ENCODE measurements around the gene ABCA1. TPM values are rescaled to one million over a fixed set of nuclear protein-coding genes. Genes with fewer than 3 reads are reported as not detected.
A peak's percentile ranks its signal among the peaks of the same experiment; 100 is the strongest.

The ABCA1 gene
- total and polyA plus RNA-seq, 2 of the 4 experiments (the other 2 are of a cell fraction), result 5.8 to 52.2 TPM

DNA sequence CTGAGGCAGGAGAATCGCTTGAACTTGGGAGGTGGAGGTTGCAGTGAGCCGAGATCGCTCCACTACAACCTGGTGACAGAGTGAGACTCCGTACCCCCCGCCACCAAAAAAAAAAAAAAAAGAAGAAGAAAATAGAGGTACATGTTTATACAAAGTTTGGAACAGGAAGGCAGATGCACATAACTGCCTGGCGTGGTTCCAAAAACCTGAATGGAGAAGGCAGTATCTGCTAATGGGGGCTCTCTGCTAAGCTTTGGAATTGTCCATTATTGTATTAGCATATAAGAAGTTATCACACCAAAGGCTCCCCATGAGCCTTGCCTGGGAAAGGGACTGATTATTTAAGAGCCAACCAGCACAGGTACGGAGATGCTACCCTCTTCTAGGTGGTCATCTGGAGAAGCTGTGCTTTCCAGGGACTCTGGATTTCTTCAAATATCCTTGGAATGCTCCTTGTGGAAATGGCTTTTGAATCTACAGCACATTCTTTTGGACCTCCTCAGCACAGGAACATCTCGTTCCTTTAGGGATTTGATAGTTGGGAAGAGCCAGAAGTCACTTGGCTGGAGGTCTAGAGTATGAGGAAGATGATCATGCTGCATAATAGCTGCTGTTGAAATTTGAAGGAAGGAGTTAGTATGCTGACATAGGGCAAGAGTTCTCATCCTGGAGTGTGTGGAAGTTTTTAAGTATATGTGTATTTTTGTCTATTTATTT is 42.5 kb upstream of the ABCA1 start:
- in situ Hi-C loops (cut with MboI; ENCODE audit: low sequenced_read_pairs) (no loop called here), dilution Hi-C loops (cut with HindIII; ENCODE audit: low sequenced_read_pairs, unreplicated experiment) (no loop called here), intact Hi-C loops (cut with micrococcal nuclease) (no loop called here)
- Histone ChIP-seq H2AFZ (replicated peaks; ENCODE audit: low read length, poor library complexity) (no peak overlapping the region), H3K4ac (ENCODE audit: low read depth, low read length) (0 out of 2 replicates have a peak overlapping the region, but pooled peaks have one; percentile 11), H2BK120ac (ENCODE audit: low read depth, low read length) (0 out of 2 replicates have a peak overlapping the region, but pooled peaks have one; percentile 1), H3K27ac (ENCODE audit: insufficient read depth, low read length) (no peak overlapping the region), H3K14ac (replicated peaks; ENCODE audit: low read depth, low read length) (peak overlapping the region; percentile 82; the same call in 1 of the 2 replicates), H4K91ac (ENCODE audit: insufficient read depth, low read depth, low read length) (no peak overlapping the region), H3K56ac (ENCODE audit: extremely low read depth, insufficient read depth, low read length) (no peak overlapping the region), H2BK15ac (ENCODE audit: low read depth, low read length) (peak overlapping the region; percentile 4; the same call in 1 of the 3 replicates), H2BK20ac (ENCODE audit: low read depth, low read length) (0 out of 2 replicates have a peak overlapping the region, but pooled peaks have one; percentile 1), H4K5ac (ENCODE audit: low read depth, low read length) (no peak overlapping the region), H2AK5ac (ENCODE audit: low read depth, low read length) (no peak overlapping the region; the same call in 1 of the 2 replicates), H3K4me1 (ENCODE audit: control insufficient read depth, insufficient read depth, low read length) (peaks cover 11% of the 10 kb centered on the region), H3K23ac (ENCODE audit: low read depth, low read length) (0 out of 2 replicates have a peak overlapping the region, but pooled peaks have one; percentile 5), H3K18ac (ENCODE audit: low read depth, low read length) (peak overlapping the region; percentile 60; the same call in 1 of the 2 replicates), H3K9ac (ENCODE audit: low read depth, low read length) (no peak overlapping the region), H3K4me2 (ENCODE audit: low read depth, low read length) (no peak overlapping the region; the same call in 1 of the 2 replicates), H4K20me1 (ENCODE audit: insufficient read depth, low read length) (no peaks in the 10 kb centered on the region), H3K79me1 (ENCODE audit: low read depth in 1 of 2, low read length in 2 of 2) (no peaks in the 10 kb centered on the region), H3K4me3 (ENCODE audit: insufficient read depth, low read depth, low read length) (no peak overlapping the region), H3K9me1 (ENCODE audit: insufficient read depth, low read length) (peaks cover 5% of the 10 kb centered on the region; the same call in 1 of the 2 replicates), H3K27me3 (ENCODE audit: control insufficient read depth, insufficient read depth, low read length) (no peaks in the 10 kb centered on the region), H3K36me3 (ENCODE audit: control insufficient read depth, insufficient read depth, low read length) (no peaks in the 10 kb centered on the region), H2AK9ac (replicated peaks; ENCODE audit: low read depth, low read length, poor library complexity) (no peak overlapping the region), H2BK5ac (ENCODE audit: low read depth, low read length, poor library complexity, severe bottlenecking) (no peak overlapping the region), H3K9me3 (ENCODE audit: control insufficient read depth, insufficient read depth, low read length) (no peaks in the 10 kb centered on the region), H4K8ac (ENCODE audit: low read depth in 2 of 2, low read length in 2 of 2) (no peak overlapping the region)
- ATAC-seq (ENCODE audit: low read depth) (no peak), DNase-seq (peak; percentile 34)
- ChIA-PET POLR2A (ENCODE audit: unreplicated experiment) (no interaction called here), CTCF (interaction anchor here (1.3 to 1.5 kb wide), 2 partner anchors 44 to 107 kb away, joined by 3 to 5 read pairs; no protein-coding TSS in a partner anchor)
- no TSS peak for BruUV-seq (replicated peaks)
- 70% methylated on average over 4 of the region's 8 CpGs; no CpG with 5 or more reads in 1 of the 2 experiments for WGBS, 2 experiments (ENCODE audit: extremely low coverage in 2 of 2, insufficient read length in 1 of 2)
- TF ChIP-seq, protein P1, sequence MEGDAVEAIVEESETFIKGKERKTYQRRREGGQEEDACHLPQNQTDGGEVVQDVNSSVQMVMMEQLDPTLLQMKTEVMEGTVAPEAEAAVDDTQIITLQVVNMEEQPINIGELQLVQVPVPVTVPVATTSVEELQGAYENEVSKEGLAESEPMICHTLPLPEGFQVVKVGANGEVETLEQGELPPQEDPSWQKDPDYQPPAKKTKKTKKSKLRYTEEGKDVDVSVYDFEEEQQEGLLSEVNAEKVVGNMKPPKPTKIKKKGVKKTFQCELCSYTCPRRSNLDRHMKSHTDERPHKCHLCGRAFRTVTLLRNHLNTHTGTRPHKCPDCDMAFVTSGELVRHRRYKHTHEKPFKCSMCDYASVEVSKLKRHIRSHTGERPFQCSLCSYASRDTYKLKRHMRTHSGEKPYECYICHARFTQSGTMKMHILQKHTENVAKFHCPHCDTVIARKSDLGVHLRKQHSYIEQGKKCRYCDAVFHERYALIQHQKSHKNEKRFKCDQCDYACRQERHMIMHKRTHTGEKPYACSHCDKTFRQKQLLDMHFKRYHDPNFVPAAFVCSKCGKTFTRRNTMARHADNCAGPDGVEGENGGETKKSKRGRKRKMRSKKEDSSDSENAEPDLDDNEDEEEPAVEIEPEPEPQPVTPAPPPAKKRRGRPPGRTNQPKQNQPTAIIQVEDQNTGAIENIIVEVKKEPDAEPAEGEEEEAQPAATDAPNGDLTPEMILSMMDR (conservative IDR thresholded peaks at IDR 0.05; ENCODE audit: low read depth, low read length), result no peak
- TF ChIP-seq, protein P2, sequence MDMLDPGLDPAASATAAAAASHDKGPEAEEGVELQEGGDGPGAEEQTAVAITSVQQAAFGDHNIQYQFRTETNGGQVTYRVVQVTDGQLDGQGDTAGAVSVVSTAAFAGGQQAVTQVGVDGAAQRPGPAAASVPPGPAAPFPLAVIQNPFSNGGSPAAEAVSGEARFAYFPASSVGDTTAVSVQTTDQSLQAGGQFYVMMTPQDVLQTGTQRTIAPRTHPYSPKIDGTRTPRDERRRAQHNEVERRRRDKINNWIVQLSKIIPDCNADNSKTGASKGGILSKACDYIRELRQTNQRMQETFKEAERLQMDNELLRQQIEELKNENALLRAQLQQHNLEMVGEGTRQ (IDR thresholded peaks at IDR 0.05; ENCODE audit: low read depth, low read length), result no peak
- TF ChIP-seq MXI1 (IDR thresholded peaks at IDR 0.05; ENCODE audit: borderline replicate concordance, low read depth, low read length) (no peak), SMC3 (IDR thresholded peaks at IDR 0.05; ENCODE audit: low read depth, low read length) (no peak), MAFK (IDR thresholded peaks at IDR 0.05; ENCODE audit: low read depth, low read length) (no peak), FOS (IDR thresholded peaks at IDR 0.05; ENCODE audit: low read depth, low read length) (no peak), RAD21 (IDR thresholded peaks at IDR 0.05; ENCODE audit: low read length) (no peak), RCOR1 (IDR thresholded peaks at IDR 0.05; ENCODE audit: insufficient replicate concordance, low read length) (no peak), NFE2L2 (IDR thresholded peaks at IDR 0.05; ENCODE audit: low read depth, low read length) (no peak)
- TF ChIP-seq, protein P3, sequence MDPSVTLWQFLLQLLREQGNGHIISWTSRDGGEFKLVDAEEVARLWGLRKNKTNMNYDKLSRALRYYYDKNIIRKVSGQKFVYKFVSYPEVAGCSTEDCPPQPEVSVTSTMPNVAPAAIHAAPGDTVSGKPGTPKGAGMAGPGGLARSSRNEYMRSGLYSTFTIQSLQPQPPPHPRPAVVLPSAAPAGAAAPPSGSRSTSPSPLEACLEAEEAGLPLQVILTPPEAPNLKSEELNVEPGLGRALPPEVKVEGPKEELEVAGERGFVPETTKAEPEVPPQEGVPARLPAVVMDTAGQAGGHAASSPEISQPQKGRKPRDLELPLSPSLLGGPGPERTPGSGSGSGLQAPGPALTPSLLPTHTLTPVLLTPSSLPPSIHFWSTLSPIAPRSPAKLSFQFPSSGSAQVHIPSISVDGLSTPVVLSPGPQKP (IDR thresholded peaks at IDR 0.05; ENCODE audit: borderline replicate concordance, low read depth, low read length), result no peak
